Omental fat pad (tissue), 4 donors: Measurements from ENCODE around the gene CTNND2. TPM values are rescaled to one million over a fixed set of nuclear protein-coding genes. Genes with fewer than 3 reads are reported as not detected.

Experiments
- ATAC-seq: fragments of 150-250 bp; one replicate; pipeline ENCODE4 v1.9.1; 2016; ENCODE audit warnings: mild to moderate bottlenecking, moderate library complexity; ENCODE audit not compliant: low FRiP score
- DNase-seq: peaks from one replicate; pipeline ENCODE4 v3.0.0-alpha.2; 2019; ENCODE audit warnings: low spot score
- CTCF ChIP-seq, 3 donors: fragments of 450-650 bp; IDR thresholded peaks; one replicate each; pipeline ENCODE4 v1.5.1; 2016 to 2017; ENCODE audit warnings: antibody characterized with exemption in 3 of 3, mild to moderate bottlenecking in 3 of 3, moderate library complexity in 2 of 3
- total RNA-seq, 4 donors: library from RNA; depleted of rRNA; stranded (reverse); fragments of >200 nt; gene quantifications; one replicate each; pipeline ENCODE4 v1.1.0, GENCODE V29; 2016

CTNND2 gene
- total RNA-seq, 4 donors from 2014 or later = 0.16 to 1.3 (median 0.64) TPM

- no peak for ATAC-seq
- TF ChIP-seq CTCF (IDR thresholded peaks at IDR 0.05) = no peak
- no peak for DNase-seq
These were observed 14.3 kb upstream of the CTNND2 start for GRCh38 chr5:11918463-11919045.

GRCh38 chr5:11909471-11909870 is 5.2 kb upstream of the CTNND2 start:
- DNase-seq (no peak), ATAC-seq (no peak)
- no peak for TF ChIP-seq CTCF (IDR thresholded peaks at IDR 0.05)

GRCh38 chr5:11906497-11906896 is 2.3 kb upstream of the CTNND2 start:
- DNase-seq (no peak), ATAC-seq (no peak)
- TF ChIP-seq CTCF (IDR thresholded peaks at IDR 0.05) = no peak

GRCh38 chr5:11905206-11905605 is 960 bp upstream of the CTNND2 start:
- TF ChIP-seq CTCF (IDR thresholded peaks at IDR 0.05) = no peak
- no peak for ATAC-seq

GRCh38 chr5:11903614-11904264 is 507 bp downstream of the CTNND2 start:
- DNase-seq (no peak), ATAC-seq (no peak)
- no peak for TF ChIP-seq CTCF (IDR thresholded peaks at IDR 0.05)

More at GRCh38 chr5:11905206-11905605, 960 bp upstream of the CTNND2 start:
- DNase-seq = no peak

GRCh38 chr5:11903121-11903613 is 1.1 kb downstream of the CTNND2 start:
- TF ChIP-seq CTCF (IDR thresholded peaks at IDR 0.05) = no peak
- DNase-seq (no peak), ATAC-seq (no peak)

GRCh38 chr5:11902201-11902619 is 2.0 kb downstream of the CTNND2 start:
- TF ChIP-seq CTCF (IDR thresholded peaks at IDR 0.05) = no peak
- no peak for ATAC-seq
- DNase-seq = no peak
